ENCODE results near the gene RPRD1B.

DNA sequence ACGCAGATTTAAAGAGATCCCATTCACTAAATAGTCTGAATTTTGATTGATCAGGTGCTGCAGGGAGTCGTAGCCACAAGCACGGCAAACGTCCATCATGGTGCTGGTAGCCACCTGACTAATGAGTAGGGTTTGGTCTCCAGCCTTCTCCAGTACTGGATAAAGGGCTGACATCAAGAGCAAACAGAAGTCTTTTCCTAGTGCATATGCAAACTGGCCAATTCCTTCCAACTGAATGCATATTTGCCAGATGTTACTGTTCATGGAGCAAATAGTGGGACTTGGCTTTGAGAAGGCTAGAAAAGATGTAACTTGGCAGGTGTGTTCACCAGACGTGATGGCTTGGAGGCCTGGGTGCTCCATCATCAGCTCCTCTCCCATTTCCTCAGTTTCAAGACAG is 21.9 kb upstream of the RPRD1B start:
- TF ChIP-seq EP300 (IDR thresholded peaks at IDR 0.05; ENCODE audit: borderline replicate concordance in 1 of 2, low read depth in 1 of 2, low read length in 1 of 2) (no peak), MEF2A (IDR thresholded peaks at IDR 0.05; ENCODE audit: borderline replicate concordance, low read depth) (no peak), YY1 (IDR thresholded peaks at IDR 0.05; ENCODE audit: low read depth) (no peak), EZH2phosphoT487 (IDR thresholded peaks at IDR 0.05; ENCODE audit: borderline replicate concordance, low read depth) (no peak), GATA2 (CRISPR knock-in tag; IDR thresholded peaks at IDR 0.05) (no peak)
- TF ChIP-seq, protein P1, sequence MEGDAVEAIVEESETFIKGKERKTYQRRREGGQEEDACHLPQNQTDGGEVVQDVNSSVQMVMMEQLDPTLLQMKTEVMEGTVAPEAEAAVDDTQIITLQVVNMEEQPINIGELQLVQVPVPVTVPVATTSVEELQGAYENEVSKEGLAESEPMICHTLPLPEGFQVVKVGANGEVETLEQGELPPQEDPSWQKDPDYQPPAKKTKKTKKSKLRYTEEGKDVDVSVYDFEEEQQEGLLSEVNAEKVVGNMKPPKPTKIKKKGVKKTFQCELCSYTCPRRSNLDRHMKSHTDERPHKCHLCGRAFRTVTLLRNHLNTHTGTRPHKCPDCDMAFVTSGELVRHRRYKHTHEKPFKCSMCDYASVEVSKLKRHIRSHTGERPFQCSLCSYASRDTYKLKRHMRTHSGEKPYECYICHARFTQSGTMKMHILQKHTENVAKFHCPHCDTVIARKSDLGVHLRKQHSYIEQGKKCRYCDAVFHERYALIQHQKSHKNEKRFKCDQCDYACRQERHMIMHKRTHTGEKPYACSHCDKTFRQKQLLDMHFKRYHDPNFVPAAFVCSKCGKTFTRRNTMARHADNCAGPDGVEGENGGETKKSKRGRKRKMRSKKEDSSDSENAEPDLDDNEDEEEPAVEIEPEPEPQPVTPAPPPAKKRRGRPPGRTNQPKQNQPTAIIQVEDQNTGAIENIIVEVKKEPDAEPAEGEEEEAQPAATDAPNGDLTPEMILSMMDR (IDR thresholded peaks at IDR 0.05) = no peak
- TF ChIP-seq, protein P2, sequence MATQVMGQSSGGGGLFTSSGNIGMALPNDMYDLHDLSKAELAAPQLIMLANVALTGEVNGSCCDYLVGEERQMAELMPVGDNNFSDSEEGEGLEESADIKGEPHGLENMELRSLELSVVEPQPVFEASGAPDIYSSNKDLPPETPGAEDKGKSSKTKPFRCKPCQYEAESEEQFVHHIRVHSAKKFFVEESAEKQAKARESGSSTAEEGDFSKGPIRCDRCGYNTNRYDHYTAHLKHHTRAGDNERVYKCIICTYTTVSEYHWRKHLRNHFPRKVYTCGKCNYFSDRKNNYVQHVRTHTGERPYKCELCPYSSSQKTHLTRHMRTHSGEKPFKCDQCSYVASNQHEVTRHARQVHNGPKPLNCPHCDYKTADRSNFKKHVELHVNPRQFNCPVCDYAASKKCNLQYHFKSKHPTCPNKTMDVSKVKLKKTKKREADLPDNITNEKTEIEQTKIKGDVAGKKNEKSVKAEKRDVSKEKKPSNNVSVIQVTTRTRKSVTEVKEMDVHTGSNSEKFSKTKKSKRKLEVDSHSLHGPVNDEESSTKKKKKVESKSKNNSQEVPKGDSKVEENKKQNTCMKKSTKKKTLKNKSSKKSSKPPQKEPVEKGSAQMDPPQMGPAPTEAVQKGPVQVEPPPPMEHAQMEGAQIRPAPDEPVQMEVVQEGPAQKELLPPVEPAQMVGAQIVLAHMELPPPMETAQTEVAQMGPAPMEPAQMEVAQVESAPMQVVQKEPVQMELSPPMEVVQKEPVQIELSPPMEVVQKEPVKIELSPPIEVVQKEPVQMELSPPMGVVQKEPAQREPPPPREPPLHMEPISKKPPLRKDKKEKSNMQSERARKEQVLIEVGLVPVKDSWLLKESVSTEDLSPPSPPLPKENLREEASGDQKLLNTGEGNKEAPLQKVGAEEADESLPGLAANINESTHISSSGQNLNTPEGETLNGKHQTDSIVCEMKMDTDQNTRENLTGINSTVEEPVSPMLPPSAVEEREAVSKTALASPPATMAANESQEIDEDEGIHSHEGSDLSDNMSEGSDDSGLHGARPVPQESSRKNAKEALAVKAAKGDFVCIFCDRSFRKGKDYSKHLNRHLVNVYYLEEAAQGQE (IDR thresholded peaks at IDR 0.05; ENCODE audit: low read depth, low read length) = no peak
- TF ChIP-seq, protein P3, sequence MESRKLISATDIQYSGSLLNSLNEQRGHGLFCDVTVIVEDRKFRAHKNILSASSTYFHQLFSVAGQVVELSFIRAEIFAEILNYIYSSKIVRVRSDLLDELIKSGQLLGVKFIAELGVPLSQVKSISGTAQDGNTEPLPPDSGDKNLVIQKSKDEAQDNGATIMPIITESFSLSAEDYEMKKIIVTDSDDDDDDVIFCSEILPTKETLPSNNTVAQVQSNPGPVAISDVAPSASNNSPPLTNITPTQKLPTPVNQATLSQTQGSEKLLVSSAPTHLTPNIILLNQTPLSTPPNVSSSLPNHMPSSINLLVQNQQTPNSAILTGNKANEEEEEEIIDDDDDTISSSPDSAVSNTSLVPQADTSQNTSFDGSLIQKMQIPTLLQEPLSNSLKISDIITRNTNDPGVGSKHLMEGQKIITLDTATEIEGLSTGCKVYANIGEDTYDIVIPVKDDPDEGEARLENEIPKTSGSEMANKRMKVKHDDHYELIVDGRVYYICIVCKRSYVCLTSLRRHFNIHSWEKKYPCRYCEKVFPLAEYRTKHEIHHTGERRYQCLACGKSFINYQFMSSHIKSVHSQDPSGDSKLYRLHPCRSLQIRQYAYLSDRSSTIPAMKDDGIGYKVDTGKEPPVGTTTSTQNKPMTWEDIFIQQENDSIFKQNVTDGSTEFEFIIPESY (IDR thresholded peaks at IDR 0.05; ENCODE audit: borderline replicate concordance, low read depth) = no peak
- TF ChIP-seq, protein P4, sequence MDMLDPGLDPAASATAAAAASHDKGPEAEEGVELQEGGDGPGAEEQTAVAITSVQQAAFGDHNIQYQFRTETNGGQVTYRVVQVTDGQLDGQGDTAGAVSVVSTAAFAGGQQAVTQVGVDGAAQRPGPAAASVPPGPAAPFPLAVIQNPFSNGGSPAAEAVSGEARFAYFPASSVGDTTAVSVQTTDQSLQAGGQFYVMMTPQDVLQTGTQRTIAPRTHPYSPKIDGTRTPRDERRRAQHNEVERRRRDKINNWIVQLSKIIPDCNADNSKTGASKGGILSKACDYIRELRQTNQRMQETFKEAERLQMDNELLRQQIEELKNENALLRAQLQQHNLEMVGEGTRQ (IDR thresholded peaks at IDR 0.05; ENCODE audit: borderline replicate concordance, low read depth, low read length) = no peak
